Activated CD8-positive, alpha-beta memory T cell treated with anti-CD3 and anti-CD28 coated beads for 4 hours (primary cell): Measurements from ENCODE around the gene ZNF436.

Experiments used
- DNase-seq, 2 donors: peaks; one replicate each; pipeline ENCODE4 v3.0.0-alpha.2; 2020; ENCODE audit warnings: low read depth in 2 of 2

Gene ZNF436

DNA sequence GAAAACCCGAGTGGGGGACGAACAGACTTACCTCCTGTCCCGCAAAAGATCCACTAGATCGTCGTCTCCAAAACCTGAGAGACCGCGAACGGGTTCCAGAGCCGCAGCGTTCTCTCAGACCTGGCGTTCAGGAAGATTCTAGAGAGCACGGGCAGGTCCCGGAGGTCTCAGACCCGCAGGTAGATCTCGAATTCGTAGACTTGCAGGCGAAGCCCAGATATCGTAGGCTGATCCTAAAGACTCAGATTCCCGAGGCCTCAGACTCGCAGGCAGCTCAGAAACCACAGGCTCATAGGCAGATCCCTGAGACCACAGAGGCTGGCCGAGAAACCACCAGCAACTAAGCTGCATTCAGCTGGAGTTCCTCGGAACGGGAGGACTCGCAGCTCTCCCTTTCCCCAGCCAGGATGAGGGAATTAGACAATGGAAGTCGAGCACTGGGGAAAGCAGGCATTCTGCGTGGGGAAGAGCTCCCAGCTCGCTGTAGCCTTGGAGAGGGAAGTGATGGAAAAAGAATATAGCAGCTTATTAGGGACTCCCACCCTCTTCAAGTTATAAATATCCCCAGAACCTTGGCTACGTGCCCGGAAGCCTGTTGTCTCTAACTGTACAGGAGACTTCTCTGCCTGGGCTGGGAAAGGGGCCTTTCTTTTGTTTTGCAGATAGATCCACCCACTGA, at the start of gene ZNF436:
ZNF436 (minus strand) TSS at position 502 of the 679 bp plus-strand sequence. CDS start 1,831 bp downstream, outside the sequence.
- no peak for DNase-seq

- DNase-seq: no peak
Observed at GRCh38 chr1:23419180-23419579, 49.5 kb upstream of the ZNF436 start.

DNA sequence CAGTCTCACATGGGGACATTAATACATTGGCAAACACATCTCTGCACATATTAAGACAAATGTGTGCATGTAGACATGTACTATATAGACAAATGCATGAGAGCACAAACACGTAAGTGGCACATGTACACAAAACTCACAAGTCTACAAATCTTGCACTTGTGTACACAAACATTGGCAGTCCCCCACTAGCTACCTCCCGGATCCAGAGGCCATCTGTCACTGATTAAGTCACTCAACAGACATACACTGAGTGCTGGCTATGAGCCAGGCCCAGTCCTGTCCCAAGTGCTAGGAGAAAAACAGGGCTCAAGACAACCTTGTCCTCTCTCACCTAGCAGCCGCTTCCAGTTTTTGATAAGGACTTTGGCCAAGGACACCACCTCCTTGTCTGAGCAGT, 47.9 kb upstream of the ZNF436 start:
- DNase-seq: no peak

- DNase-seq: no peak
Observed at GRCh38 chr1:23416964-23417363, 47.3 kb upstream of the ZNF436 start.

DNA sequence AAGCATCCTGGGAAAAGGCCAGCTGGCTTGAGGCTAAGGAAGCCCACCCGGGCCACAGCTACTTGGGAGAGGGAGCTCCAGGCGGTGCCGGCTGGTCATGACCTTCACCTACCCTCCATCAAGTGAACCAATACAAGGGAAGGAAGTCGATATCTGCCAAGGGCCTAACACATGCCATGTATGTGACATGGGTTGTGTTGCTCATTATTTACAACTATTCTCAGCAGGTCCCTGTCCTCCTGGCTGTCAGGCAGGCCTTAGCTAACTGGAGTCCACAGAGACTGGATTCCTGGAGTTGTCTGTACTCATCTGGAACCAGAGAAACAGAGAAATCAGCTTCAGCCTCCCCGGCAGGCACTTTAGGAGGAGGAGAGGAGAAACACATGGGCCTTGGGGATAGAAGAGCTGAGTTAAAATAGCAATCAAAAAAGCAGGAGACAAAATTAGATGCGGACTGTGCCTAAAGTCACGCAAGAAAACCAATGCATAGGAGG, 39.2 kb upstream of the ZNF436 start:
- DNase-seq: no peak

DNA sequence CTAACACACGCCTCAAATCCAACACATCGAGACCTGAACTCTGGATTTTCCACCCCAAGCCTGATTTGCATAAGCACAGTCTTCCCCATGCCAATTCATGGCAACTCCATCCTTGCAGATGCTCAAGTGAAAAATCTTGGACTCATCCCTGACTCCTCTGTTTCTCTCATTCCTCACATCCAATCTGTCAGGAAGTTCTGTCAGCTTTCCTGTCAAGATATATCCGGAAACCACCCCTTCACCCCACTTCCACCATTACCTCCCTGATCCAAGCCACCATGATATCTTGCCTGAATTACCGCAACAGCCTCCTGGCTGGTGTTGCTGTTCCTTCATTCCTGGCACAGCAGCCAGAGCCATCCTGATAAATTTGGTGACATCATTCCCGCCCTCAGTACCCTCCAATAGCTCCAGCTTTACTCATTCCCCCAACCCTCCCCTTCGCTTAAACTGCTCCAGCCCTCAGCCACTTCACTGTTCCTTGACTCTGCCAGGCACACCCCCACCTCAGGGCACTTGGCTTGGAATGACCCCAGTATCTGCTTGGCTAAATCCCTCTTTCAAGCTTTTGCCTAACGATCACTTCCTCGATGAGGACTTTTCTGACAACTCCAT, 37.5 kb upstream of the ZNF436 start:
- DNase-seq: no peak

DNA sequence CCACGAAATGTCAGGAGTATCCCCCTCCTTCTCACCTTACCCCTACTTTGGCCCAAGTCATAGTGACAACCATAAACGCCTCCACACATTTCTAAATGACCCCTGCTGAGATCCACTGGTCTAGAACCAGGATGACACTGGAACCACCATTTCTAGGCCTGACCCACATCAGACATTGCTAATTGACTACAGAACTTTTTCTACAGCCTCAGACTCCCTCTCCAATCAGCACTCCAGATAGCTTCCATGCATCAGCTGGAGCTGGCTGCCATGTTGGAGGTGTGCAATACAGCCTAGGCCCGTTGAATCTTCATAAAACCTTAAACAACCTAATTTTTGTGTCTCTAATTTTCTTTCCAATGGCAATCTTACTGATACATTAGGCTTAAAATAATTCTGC, 36.3 kb upstream of the ZNF436 start:
- DNase-seq: no peak

DNA sequence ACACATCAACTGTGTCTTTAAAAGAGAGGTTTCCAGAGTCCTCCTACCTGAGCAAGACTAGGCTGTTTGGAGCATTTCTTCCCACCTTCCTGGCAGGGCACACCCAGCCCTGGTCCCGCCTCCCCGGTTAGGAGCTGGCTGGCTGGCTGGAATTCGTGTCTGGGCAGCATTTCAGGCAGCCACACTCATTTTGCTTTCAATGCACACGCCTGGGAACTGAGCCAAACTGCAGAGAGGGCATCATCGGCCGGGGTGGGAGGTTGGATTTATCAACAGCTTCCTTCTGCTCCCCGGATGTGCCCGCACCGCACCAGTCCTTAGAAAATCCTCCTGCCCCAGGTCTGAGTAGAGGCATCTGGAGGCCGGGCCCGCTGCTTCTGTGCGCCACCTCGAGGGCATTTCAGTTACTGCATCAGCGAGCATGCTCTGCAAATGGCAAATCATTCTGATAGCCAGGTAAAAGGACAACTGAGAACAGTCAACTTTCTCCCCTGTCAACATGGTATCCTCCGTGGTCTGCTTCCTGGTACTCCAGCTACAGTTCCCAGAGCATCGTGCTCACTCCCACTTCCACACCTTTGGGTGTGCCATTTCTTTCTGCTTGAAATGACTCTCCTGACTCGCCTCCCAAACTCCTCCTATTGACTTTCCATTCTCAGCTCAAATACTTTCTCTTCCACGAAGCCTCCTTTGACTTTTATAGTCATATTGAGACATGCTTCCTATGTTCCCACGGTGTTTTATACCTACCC, 34.3 kb upstream of the ZNF436 start:
- DNase-seq: peak; percentile 58 to 59

- DNase-seq: no peak
Observed at GRCh38 chr1:23403355-23403734, 33.7 kb upstream of the ZNF436 start.

GRCh38 chr1:23403038-23403336, 33.4 kb upstream of the ZNF436 start:
- DNase-seq: no peak

- no peak for DNase-seq
Observed at GRCh38 chr1:23402286-23403037, 32.8 kb upstream of the ZNF436 start.

DNA sequence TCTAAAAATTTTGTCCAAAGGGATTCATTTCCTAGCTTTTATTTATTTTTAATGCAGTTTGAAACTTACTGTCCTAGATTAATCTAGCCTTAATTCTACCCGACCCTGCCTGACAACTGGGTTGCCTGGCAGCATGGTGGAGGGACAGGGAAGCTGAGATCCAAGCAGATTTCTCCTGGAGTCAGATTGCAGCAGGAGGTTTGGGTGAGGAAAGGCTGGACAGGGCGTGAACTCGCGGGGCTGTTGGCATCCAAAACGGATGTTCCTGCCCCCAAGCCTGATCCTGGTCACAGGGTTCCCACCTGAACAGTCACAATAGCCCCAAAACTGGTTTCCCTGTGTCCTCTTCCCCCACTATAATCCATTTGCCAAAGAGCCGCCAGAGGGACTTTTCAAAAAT, 31.7 kb upstream of the ZNF436 start:
- DNase-seq: no peak

DNA sequence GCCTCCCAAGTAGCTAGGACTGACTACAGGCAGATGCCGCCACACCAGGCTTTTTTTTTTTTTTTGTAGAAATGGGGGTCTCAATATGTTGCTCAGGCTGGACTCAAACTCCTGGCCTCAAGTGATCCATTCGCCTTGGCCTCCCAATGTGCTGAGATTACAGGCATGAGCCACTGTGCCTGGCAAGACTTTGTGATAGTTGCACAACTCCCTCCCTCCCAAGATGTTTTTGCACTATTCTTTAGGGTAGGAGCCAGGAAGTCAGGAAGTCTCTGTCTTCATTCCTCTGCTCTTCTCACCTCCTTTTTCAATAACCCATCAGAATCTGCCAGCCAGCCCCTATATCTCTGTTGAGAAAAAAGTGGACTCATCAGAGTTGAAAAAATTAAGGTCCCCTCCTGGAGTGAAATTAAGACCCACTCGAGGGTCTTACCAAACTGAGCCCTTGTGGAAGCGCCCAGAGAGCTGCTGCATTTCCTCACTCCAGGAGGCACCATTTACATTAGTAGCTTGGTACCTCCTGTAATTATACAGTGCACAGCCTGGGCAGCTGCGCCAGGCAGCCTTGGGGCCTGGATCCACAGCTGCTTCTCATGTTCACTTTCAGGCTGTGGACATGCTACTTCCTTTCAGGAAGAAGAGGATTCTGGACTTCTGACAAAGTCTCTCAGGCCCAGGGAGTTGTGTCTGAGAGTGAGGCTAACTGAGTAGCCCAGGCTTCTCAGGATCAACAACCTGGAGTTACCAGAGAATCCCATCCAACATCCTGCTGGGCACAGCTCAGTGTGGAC, 30.9 kb upstream of the ZNF436 start:
- no peak for DNase-seq

GRCh38 chr1:23399229-23399628, 29.6 kb upstream of the ZNF436 start:
- DNase-seq: no peak

- no peak for DNase-seq
Observed at GRCh38 chr1:23397908-23398307, 28.3 kb upstream of the ZNF436 start.

- DNase-seq: no peak
Observed at GRCh38 chr1:23396380-23396779, 26.7 kb upstream of the ZNF436 start.

DNA sequence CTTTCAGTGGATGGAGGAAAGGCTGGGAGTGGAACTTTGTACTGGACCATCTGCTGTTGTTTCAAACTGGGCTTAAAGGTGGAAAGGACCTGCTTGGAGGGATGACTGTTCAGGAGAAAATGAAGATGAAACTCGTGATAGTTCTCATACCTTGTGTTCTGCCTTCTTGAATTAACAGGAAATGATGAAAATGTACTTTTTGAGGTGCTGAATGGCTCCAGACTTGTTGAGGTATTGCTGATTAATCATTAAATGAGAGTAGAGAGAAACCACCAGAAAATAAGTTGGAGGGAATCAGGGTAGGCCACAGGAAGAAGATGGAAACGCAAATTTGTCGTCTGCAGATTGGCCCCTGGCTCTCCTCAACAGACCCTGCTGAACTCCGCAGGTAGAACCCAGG, 26.2 kb upstream of the ZNF436 start:
- DNase-seq: no peak

- no peak for DNase-seq
Observed at GRCh38 chr1:23395154-23395724, 25.6 kb upstream of the ZNF436 start.

DNA sequence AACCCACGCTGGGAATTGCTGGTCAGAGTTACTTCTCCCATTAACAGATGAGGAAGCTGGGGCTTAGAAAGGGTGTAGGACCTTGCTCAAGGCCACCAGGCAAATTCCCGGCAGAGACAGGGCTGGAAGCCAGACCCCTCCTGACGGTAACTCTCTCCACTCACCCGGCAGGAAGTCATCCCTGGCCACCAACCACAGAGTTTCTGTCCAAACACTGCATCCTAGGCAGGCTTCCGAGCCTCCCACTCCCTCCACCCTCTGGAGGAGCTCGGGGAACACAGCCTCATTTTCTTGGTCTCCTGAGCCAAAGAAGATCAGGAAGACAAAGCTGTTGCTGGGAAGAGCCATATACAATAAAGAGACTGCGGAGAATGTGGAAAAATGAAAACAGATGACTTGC, 25.0 kb upstream of the ZNF436 start:
- DNase-seq: no peak

- no peak for DNase-seq
Observed at GRCh38 chr1:23394181-23394580, 24.5 kb upstream of the ZNF436 start.

GRCh38 chr1:23393706-23394105, 24.1 kb upstream of the ZNF436 start:
- DNase-seq: no peak
